IMR-90 (cell line): ENCODE results near the gene IL1F10. TPM values are rescaled to one million over a fixed set of nuclear protein-coding genes. Genes with fewer than 3 reads are reported as not detected.

ENCODE experiments used
- ATAC-seq: fragments of 200-7000 bp; cut with Tn5 transposase; 2 replicates; pipeline ENCODE4 v1.9.1; 2020; ENCODE audit warnings: low read depth, mild to moderate bottlenecking, moderate library complexity
- BruUV-seq: library from RNA; stranded (reverse); fragments of 400-500 nt; replicated peaks from 2 replicates; lab custom pipeline; 2021; lab: Mats Ljungman, UMichigan
- CTCF ChIA-PET: fragments of 300-600 bp; formaldehyde crosslinking; extraction: SDS; loops from one replicate; lab custom pipeline; 2021; ENCODE audit warnings: antibody characterized with exemption; lab: Yijun Ruan, JAX
- POLR2A ChIA-PET: fragments of 300-600 bp; sonication (Branson Sonifier 250); formaldehyde crosslinking; loops from one replicate; lab custom pipeline; 2022; ENCODE audit warnings: antibody characterized with exemption; ENCODE audit not compliant: unreplicated experiment; lab: Charles Lee
- DNase-seq: peaks from one replicate; pipeline ENCODE4 v3.0.0; 2013
- H2AFZ ChIP-seq: replicated peaks from 2 replicates; pipeline ENCODE3; 2013; ENCODE audit warnings: low read length, mild to moderate bottlenecking; ENCODE audit not compliant: poor library complexity
- H2AK5ac ChIP-seq: 2 replicates; pipeline ENCODE4 v1.6.1; 2013; ENCODE audit warnings: low read depth, low read length, inconsistent platforms
- H2AK9ac ChIP-seq: replicated peaks from 2 replicates; pipeline ENCODE3; 2013; ENCODE audit warnings: mild to moderate bottlenecking, low read depth, low read length, moderate library complexity; ENCODE audit not compliant: poor library complexity
- H2BK120ac ChIP-seq: 2 replicates; pipeline ENCODE4 v1.6.1; 2013; ENCODE audit warnings: low read depth, low read length, inconsistent platforms
- H2BK15ac ChIP-seq: 3 replicates; pipeline ENCODE4 v1.6.1; 2013; ENCODE audit warnings: low read depth, low read length, inconsistent platforms
- H2BK20ac ChIP-seq: 2 replicates; pipeline ENCODE4 v1.6.1; 2013; ENCODE audit warnings: low read depth, mild to moderate bottlenecking, inconsistent platforms, low read length, moderate library complexity
- H2BK5ac ChIP-seq: 2 replicates; pipeline ENCODE4 v1.6.1; 2013; ENCODE audit warnings: mild to moderate bottlenecking, low read depth, low read length, inconsistent platforms; ENCODE audit not compliant: poor library complexity, severe bottlenecking
- H3K14ac ChIP-seq: replicated peaks from 2 replicates; pipeline ENCODE4 v1.6.1; 2013; ENCODE audit warnings: low read depth, low read length, inconsistent platforms
- H3K18ac ChIP-seq: 2 replicates; pipeline ENCODE4 v1.6.1; 2013; ENCODE audit warnings: low read depth, low read length, control low read depth
- H3K23ac ChIP-seq: 2 replicates; pipeline ENCODE4 v1.6.1; 2013; ENCODE audit warnings: low read depth, low read length, inconsistent platforms
- H3K27ac ChIP-seq: 2 replicates; pipeline ENCODE4 v1.5.1; 2013; ENCODE audit warnings: mild to moderate bottlenecking, control low read depth, low read length; ENCODE audit not compliant: insufficient read depth
- H3K27me3 ChIP-seq: 2 replicates; pipeline ENCODE4 v1.6.1; 2013; ENCODE audit warnings: low read length; ENCODE audit not compliant: control insufficient read depth, insufficient read depth
- H3K36me3 ChIP-seq: 2 replicates; pipeline ENCODE4 v1.6.1; 2013; ENCODE audit warnings: low read length, mixed read lengths; ENCODE audit not compliant: control insufficient read depth, insufficient read depth
- H3K4ac ChIP-seq: 2 replicates; pipeline ENCODE4 v1.6.1; 2013; ENCODE audit warnings: low read depth, low read length, inconsistent platforms
- H3K4me1 ChIP-seq: 2 replicates; pipeline ENCODE4 v1.6.1; 2013; ENCODE audit warnings: low read length, mixed read lengths; ENCODE audit not compliant: control insufficient read depth, insufficient read depth
- H3K4me2 ChIP-seq: 2 replicates; pipeline ENCODE4 v1.6.1; 2013; ENCODE audit warnings: low read depth, mild to moderate bottlenecking, control low read depth, low read length, moderate library complexity
- H3K4me3 ChIP-seq: 2 replicates; pipeline ENCODE4 v1.5.1; 2013; ENCODE audit warnings: low read depth, mild to moderate bottlenecking, control low read depth, low read length, moderate library complexity; ENCODE audit not compliant: insufficient read depth
- H3K56ac ChIP-seq: 2 replicates; pipeline ENCODE4 v1.6.1; 2013; ENCODE audit warnings: low read length, inconsistent platforms; ENCODE audit not compliant: insufficient read depth; ENCODE audit errors: extremely low read depth
- H3K79me1 ChIP-seq, 2 experiments: 2 replicates each; pipeline ENCODE4 v1.6.1; 2013; ENCODE audit warnings: low read length in 2 of 2, inconsistent platforms in 1 of 2, low read depth in 1 of 2
- H3K9ac ChIP-seq: 2 replicates; pipeline ENCODE4 v1.6.1; 2013; ENCODE audit warnings: low read depth, low read length, control low read depth
- H3K9me1 ChIP-seq: 2 replicates; pipeline ENCODE4 v1.6.1; 2013; ENCODE audit warnings: low read length, inconsistent platforms; ENCODE audit not compliant: insufficient read depth
- H3K9me3 ChIP-seq: 2 replicates; pipeline ENCODE4 v1.6.1; 2013; ENCODE audit warnings: low read length; ENCODE audit not compliant: control insufficient read depth, insufficient read depth
- H4K20me1 ChIP-seq: 2 replicates; pipeline ENCODE4 v1.6.1; 2013; ENCODE audit warnings: low read length, inconsistent platforms; ENCODE audit not compliant: insufficient read depth
- H4K5ac ChIP-seq: 2 replicates; pipeline ENCODE4 v1.6.1; 2013; ENCODE audit warnings: mild to moderate bottlenecking, low read depth, low read length, control low read depth
- H4K8ac ChIP-seq, 2 experiments: 2 replicates each; pipeline ENCODE4 v1.6.1; 2013; ENCODE audit warnings: low read depth in 2 of 2, low read length in 2 of 2, control low read depth in 1 of 2, inconsistent platforms in 1 of 2
- H4K91ac ChIP-seq: 2 replicates; pipeline ENCODE4 v1.6.1; 2013; ENCODE audit warnings: low read depth, low read length, inconsistent platforms; ENCODE audit not compliant: insufficient read depth
- CHD1 ChIP-seq: IDR thresholded peaks from 2 replicates; pipeline ENCODE4 v1.6.1; 2012; ENCODE audit warnings: low read depth, low read length, improper control_type of control experiment
- MAZ ChIP-seq: IDR thresholded peaks from 2 replicates; pipeline ENCODE4 v1.6.1; 2012; ENCODE audit warnings: low read depth, mild to moderate bottlenecking, low read length, improper control_type of control experiment, moderate library complexity, borderline replicate concordance
- MXI1 ChIP-seq: IDR thresholded peaks from 2 replicates; pipeline ENCODE4 v1.6.1; 2012; ENCODE audit warnings: low read depth, mild to moderate bottlenecking, low read length, moderate library complexity, borderline replicate concordance
- POLR2A ChIP-seq: IDR thresholded peaks from 2 replicates; pipeline ENCODE4 v1.6.1; 2012; ENCODE audit warnings: mild to moderate bottlenecking, low read depth, low read length
- RAD21 ChIP-seq: IDR thresholded peaks from 2 replicates; pipeline ENCODE4 v1.6.1; 2012; ENCODE audit warnings: low read length, improper control_type of control experiment
- RFX5 ChIP-seq: IDR thresholded peaks from 2 replicates; pipeline ENCODE4 v1.8.0; 2012; ENCODE audit warnings: low read depth, mild to moderate bottlenecking, low read length, moderate library complexity
- WGBS, 2 experiments: methylation state at CpG; one replicate each; pipeline versions ENCODE4 v1.1.5 to v1.1.7; 2013; ENCODE audit warnings: missing lambda C conversion rate in 2 of 2; ENCODE audit not compliant: insufficient read length in 1 of 2; ENCODE audit errors: extremely low coverage in 2 of 2; 5-methylcytosine and 5-hydroxymethylcytosine counted together
- dilution Hi-C: fragments of 300-500 bp; cut with HindIII; formaldehyde crosslinking; loops from one replicate; pipeline ENCODE4 v1.14.3; 2018; ENCODE audit warnings: low sequenced_read_pairs; ENCODE audit not compliant: unreplicated experiment
- in situ Hi-C: fragments of 300-500 bp; cut with MboI; formaldehyde crosslinking; loops from 3 replicates; pipeline ENCODE4 v1.14.3; 2019; ENCODE audit warnings: low sequenced_read_pairs, inconsistent platforms, mixed read lengths
- intact Hi-C: fragments of 100-400 bp; cut with micrococcal nuclease; formaldehyde crosslinking; loops from 2 replicates; pipeline ENCODE4 v1.10.0; 2022
- polyA plus RNA-seq, 3 experiments: library from polyadenylated mRNA; depleted of rRNA; stranded (reverse); fragments of >200 nt; gene quantifications; 2 replicates each; pipeline ENCODE4 v1.2.3, GENCODE V29; 2012; ENCODE audit warnings: low replicate concordance in 1 of 3
- total RNA-seq: library from RNA; depleted of rRNA; stranded (reverse); fragments of >200 nt; gene quantifications from 2 replicates; pipeline ENCODE4 v1.2.3, GENCODE V29; 2012
- TF ChIP-seq, protein P1 (sequence below): conservative IDR thresholded peaks from 2 replicates; pipeline ENCODE4 v1.5.1; 2012; ENCODE audit warnings: mild to moderate bottlenecking, low read depth, low read length, improper control_type of control experiment
- TF ChIP-seq, protein P2 (sequence below): fragments of 150-350 bp; IDR thresholded peaks from 2 replicates; pipeline ENCODE4 v1.6.1; 2016; ENCODE audit warnings: low read depth, mild to moderate bottlenecking, low read length, moderate library complexity, borderline replicate concordance

Gene IL1F10
- total and polyA plus RNA-seq, 2 of the 4 experiments (the other 2 are of a cell fraction): not detected

DNA sequence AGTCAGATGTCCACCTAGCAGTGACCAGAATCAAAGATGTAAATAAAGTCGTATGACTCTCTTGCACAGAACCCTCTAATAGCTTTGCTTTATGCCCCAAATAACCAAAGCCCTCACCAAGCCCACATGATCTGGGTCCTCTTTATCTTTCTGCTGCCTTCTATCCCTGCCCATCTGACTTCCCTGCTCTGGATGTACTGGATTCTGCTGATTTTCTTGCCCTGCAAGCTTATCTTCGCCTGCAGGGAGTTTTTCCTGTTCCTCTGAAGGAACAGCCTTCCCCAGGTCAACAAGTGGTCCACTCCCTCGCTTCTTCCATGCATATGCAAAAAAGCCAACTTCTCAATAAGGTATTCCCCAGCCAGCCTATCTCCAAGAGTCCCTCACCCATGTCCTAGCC, 33.8 kb upstream of the IL1F10 start:
- 60% methylated on average over 1 of the region's 3 CpGs; no CpG with 5 or more reads in 1 of the 2 experiments for WGBS, 2 experiments
- Histone ChIP-seq H3K9me1 (no peaks in the 10 kb centered on the region), H3K4me2 (no peak overlapping the region), H4K8ac (no peak overlapping the region), H2BK120ac (no peak overlapping the region), H3K4me3 (no peak overlapping the region), H3K9ac (no peak overlapping the region), H3K27me3 (peaks cover 14% of the 10 kb centered on the region), H3K9me3 (no peaks in the 10 kb centered on the region), H2BK15ac (no peak overlapping the region), H3K4ac (no peak overlapping the region), H4K91ac (no peak overlapping the region), H3K18ac (no peak overlapping the region), H3K14ac (no peak overlapping the region), H3K56ac (no peak overlapping the region), H2AK9ac (no peak overlapping the region), H3K27ac (no peak overlapping the region), H2AFZ (no peak overlapping the region), H2BK20ac (no peak overlapping the region), H2BK5ac (no peak overlapping the region), H3K36me3 (no peaks in the 10 kb centered on the region), H2AK5ac (no peak overlapping the region), H4K20me1 (no peaks in the 10 kb centered on the region), H3K4me1 (no peaks in the 10 kb centered on the region), H4K5ac (no peak overlapping the region), H3K79me1 (no peaks in the 10 kb centered on the region), H3K23ac (no peak overlapping the region)
- ChIA-PET POLR2A (no interaction called here), CTCF (no interaction called here)
- in situ Hi-C loops (no loop called here), intact Hi-C loops (no loop called here), dilution Hi-C loops (no loop called here)
- TF ChIP-seq, protein P1, sequence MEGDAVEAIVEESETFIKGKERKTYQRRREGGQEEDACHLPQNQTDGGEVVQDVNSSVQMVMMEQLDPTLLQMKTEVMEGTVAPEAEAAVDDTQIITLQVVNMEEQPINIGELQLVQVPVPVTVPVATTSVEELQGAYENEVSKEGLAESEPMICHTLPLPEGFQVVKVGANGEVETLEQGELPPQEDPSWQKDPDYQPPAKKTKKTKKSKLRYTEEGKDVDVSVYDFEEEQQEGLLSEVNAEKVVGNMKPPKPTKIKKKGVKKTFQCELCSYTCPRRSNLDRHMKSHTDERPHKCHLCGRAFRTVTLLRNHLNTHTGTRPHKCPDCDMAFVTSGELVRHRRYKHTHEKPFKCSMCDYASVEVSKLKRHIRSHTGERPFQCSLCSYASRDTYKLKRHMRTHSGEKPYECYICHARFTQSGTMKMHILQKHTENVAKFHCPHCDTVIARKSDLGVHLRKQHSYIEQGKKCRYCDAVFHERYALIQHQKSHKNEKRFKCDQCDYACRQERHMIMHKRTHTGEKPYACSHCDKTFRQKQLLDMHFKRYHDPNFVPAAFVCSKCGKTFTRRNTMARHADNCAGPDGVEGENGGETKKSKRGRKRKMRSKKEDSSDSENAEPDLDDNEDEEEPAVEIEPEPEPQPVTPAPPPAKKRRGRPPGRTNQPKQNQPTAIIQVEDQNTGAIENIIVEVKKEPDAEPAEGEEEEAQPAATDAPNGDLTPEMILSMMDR: no peak
- TF ChIP-seq MXI1: no peak
- no peak for TF ChIP-seq POLR2A
- TF ChIP-seq CHD1: no peak
- TF ChIP-seq, protein P2, sequence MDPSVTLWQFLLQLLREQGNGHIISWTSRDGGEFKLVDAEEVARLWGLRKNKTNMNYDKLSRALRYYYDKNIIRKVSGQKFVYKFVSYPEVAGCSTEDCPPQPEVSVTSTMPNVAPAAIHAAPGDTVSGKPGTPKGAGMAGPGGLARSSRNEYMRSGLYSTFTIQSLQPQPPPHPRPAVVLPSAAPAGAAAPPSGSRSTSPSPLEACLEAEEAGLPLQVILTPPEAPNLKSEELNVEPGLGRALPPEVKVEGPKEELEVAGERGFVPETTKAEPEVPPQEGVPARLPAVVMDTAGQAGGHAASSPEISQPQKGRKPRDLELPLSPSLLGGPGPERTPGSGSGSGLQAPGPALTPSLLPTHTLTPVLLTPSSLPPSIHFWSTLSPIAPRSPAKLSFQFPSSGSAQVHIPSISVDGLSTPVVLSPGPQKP: no peak
- no peak for TF ChIP-seq RAD21
- TF ChIP-seq RFX5: no peak
- no peak for TF ChIP-seq MAZ
- DNase-seq (no peak), ATAC-seq (no peak)
- no TSS peak for BruUV-seq
